Panc1 (cell line): ENCODE data around the gene PRR5L.

Experiments
- POLR2AphosphoS5 ChIP-seq: IDR thresholded peaks from 2 replicates; pipeline ENCODE4 v1.6.1; 2012; ENCODE audit warnings: mild to moderate bottlenecking, low read depth, low read length, moderate library complexity
- TCF7L2 ChIP-seq: IDR thresholded peaks from 2 replicates; pipeline ENCODE4 v1.6.1; 2011; ENCODE audit warnings: mild to moderate bottlenecking, low read depth, low read length, inconsistent platforms
- TF ChIP-seq, protein P1 (sequence below): fragments of 450-650 bp; IDR thresholded peaks from 2 replicates; pipeline ENCODE4 v1.5.1; 2017; ENCODE audit warnings: mild to moderate bottlenecking

DNA sequence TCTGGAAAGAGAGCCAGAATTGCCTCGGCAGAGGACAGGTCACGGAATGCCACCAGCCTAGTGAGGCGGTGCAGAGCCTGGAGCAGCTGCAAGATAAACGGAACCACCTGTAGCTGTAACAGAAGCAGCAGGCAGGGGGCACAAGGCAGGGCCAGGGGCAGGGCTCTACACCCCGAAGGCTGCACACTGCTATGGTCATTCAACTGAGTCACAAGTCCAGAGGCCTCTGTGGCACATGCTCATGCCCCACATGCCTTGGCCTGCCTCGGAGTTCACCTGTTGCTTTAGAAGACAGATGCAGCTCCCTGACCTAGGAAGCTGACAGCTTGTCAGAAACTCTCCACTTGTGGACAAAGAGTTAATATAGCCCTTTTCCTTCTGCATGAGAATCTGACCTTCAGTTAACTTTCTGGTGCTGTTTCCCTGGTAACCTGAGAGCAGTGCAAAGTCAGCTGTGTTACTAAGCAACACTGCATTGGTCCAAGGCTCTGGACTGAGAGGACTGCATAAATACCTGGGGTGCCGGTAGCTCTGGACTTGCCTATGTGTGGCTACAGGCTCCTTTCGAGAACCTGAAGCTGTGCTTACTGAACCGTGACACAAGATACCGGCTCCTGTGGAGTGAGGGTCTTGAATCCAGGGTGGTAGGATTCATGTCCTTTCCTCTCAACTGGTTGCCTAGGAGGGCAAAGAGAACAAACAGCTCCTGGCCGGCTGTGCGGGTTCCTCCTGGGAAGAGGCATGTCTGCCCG, 17.4 kb upstream of the PRR5L start:
- TF ChIP-seq, protein P1, sequence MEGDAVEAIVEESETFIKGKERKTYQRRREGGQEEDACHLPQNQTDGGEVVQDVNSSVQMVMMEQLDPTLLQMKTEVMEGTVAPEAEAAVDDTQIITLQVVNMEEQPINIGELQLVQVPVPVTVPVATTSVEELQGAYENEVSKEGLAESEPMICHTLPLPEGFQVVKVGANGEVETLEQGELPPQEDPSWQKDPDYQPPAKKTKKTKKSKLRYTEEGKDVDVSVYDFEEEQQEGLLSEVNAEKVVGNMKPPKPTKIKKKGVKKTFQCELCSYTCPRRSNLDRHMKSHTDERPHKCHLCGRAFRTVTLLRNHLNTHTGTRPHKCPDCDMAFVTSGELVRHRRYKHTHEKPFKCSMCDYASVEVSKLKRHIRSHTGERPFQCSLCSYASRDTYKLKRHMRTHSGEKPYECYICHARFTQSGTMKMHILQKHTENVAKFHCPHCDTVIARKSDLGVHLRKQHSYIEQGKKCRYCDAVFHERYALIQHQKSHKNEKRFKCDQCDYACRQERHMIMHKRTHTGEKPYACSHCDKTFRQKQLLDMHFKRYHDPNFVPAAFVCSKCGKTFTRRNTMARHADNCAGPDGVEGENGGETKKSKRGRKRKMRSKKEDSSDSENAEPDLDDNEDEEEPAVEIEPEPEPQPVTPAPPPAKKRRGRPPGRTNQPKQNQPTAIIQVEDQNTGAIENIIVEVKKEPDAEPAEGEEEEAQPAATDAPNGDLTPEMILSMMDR, result no peak
- TF ChIP-seq TCF7L2 (no peak), POLR2AphosphoS5 (no peak)
